Loucy (cell line): ENCODE data around the gene SSX1.
"Not testable (repeated sequence)": the region's sequence is repeated elsewhere in the genome, so short reads cannot be mapped to it uniquely, and the experiment has no call there.

Experiments used
- H2AFZ ChIP-seq: fragments of 200-600 bp; sonication (generic); 2 replicates; pipeline ENCODE4 v1.6.0; 2016; ENCODE audit warnings: antibody characterized with exemption, mild to moderate bottlenecking, low read length, moderate library complexity
- H3F3A ChIP-seq: fragments of 200-600 bp; 2 replicates; pipeline ENCODE4 v1.6.0; 2016; ENCODE audit warnings: antibody characterized with exemption, low read depth, mild to moderate bottlenecking
- H3K27me3 ChIP-seq: fragments of 200-600 bp; sonication (generic); 2 replicates; pipeline ENCODE4 v1.6.1; 2014; ENCODE audit warnings: low read length, mild to moderate bottlenecking; ENCODE audit not compliant: insufficient read depth, poor library complexity, severe bottlenecking
- H3K36me3 ChIP-seq: fragments of 200-600 bp; sonication (generic); 2 replicates; pipeline ENCODE4 v1.6.1; 2016; ENCODE audit warnings: low read length; ENCODE audit not compliant: insufficient read depth
- H3K4me1 ChIP-seq: fragments of 200-600 bp; sonication (generic); 2 replicates; pipeline ENCODE4 v1.5.1; 2014; ENCODE audit warnings: low read length, mild to moderate bottlenecking; ENCODE audit not compliant: insufficient read depth, poor library complexity, severe bottlenecking
- H3K4me2 ChIP-seq: fragments of 200-600 bp; sonication (generic); 2 replicates; pipeline ENCODE4 v1.6.0; 2014; ENCODE audit warnings: antibody characterized with exemption, low read length, low read depth, mild to moderate bottlenecking; ENCODE audit not compliant: poor library complexity, severe bottlenecking
- H3K4me3 ChIP-seq: fragments of 200-600 bp; sonication (generic); 2 replicates; pipeline ENCODE4 v1.5.1; 2014; ENCODE audit warnings: low read length, mild to moderate bottlenecking, mixed read lengths; ENCODE audit not compliant: poor library complexity, severe bottlenecking
- H3K79me2 ChIP-seq: fragments of 200-600 bp; sonication (generic); 2 replicates; pipeline ENCODE4 v1.6.1; 2014; ENCODE audit warnings: low read length; ENCODE audit not compliant: insufficient read depth
- H3K9ac ChIP-seq: fragments of 200-600 bp; sonication (generic); 2 replicates; pipeline ENCODE4 v1.6.0; 2014; ENCODE audit warnings: mild to moderate bottlenecking, low read depth, low read length, moderate library complexity; ENCODE audit not compliant: poor library complexity, severe bottlenecking
- H3K9me2 ChIP-seq: fragments of 200-600 bp; sonication (generic); replicated peaks from 2 replicates; pipeline ENCODE4 v1.6.1; 2016; ENCODE audit warnings: low read depth, low read length, mixed read lengths
- H3K9me3 ChIP-seq: fragments of 200-600 bp; sonication (generic); 2 replicates; pipeline ENCODE4 v1.6.1; 2014; ENCODE audit warnings: mild to moderate bottlenecking, antibody characterized with exemption, low read length, low read depth; ENCODE audit not compliant: insufficient read depth
- H4K20me1 ChIP-seq: fragments of 200-600 bp; sonication (generic); 2 replicates; pipeline ENCODE4 v1.6.0; 2014; ENCODE audit warnings: antibody characterized with exemption, low read length, mild to moderate bottlenecking; ENCODE audit not compliant: insufficient read depth, poor library complexity, severe bottlenecking

The SSX1 gene, protein sequence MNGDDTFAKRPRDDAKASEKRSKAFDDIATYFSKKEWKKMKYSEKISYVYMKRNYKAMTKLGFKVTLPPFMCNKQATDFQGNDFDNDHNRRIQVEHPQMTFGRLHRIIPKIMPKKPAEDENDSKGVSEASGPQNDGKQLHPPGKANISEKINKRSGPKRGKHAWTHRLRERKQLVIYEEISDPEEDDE

DNA sequence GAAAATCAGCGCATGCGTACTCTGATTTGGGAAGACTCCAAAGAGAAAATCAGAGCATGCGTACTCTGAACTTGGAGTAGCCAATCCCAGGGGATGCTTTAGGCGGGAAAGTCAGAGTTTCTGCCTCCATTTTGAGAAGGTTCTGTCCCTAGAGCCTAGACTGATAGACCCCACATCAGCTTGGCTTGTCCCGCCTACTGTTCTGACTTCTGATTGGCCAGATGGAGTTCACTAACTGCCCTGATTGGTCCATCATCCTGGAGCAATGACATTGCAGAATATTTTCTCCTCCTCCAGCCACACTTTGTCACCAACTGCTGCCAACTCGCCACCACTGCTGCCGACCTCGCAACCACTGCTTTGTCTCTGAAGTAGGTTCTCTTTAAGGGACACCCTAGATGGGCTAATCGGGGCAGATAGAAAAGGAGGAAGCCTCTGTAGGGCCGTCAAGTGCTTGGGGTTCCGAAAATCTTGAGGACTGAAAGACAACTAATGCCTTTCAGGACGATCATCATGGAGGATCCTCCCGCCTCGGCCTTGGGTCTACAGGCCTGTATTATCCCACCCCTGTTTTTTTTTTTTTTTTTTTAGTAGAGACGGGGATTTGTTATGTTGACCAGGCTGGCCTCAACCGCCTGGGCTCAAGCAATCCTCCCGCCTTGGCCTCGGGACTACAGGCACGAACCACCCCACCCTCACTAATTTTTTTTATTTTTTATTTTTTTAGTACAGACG lies at the start of gene SSX1:
TSS of gene SSX1 (plus strand) at position 331 of the 735 bp plus-strand sequence. CDS start 1,850 bp downstream, outside the sequence.
- not testable (repeated sequence) for H2AFZ ChIP-seq, H3K4me1 ChIP-seq, H3K79me2 ChIP-seq, H3K4me3 ChIP-seq, H3F3A ChIP-seq, H3K4me2 ChIP-seq, H3K9me2 ChIP-seq, H3K27me3 ChIP-seq, H3K9ac ChIP-seq, H3K9me3 ChIP-seq, H3K36me3 ChIP-seq, H4K20me1 ChIP-seq

DNA sequence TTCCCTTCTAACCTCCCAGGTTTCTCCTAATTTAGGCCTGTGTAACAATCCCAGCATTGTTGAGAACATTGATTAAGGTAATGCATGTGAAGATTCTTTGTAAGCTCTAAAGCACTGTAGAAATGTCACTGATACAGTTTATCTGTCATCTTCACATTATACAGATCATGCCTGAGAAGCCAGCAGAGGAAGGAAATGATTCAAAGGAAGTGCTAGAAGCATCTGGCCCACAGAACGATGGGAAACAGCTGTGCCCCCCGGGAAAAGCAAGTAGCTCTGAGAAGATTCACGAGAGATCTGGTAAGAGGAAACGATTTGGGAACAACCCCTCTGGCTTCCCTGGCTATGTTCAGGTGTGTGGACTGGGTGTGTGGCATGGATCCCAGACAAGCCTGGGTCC lies 40.9 kb upstream of the SSX1 start:
- H2AFZ ChIP-seq, H3K9me2 ChIP-seq, H3K9ac ChIP-seq, H3K79me2 ChIP-seq, H3K9me3 ChIP-seq, H3K4me2 ChIP-seq, H3K4me1 ChIP-seq, H3K4me3 ChIP-seq, H4K20me1 ChIP-seq, H3K27me3 ChIP-seq, H3K36me3 ChIP-seq, H3F3A ChIP-seq: not testable (repeated sequence)

DNA sequence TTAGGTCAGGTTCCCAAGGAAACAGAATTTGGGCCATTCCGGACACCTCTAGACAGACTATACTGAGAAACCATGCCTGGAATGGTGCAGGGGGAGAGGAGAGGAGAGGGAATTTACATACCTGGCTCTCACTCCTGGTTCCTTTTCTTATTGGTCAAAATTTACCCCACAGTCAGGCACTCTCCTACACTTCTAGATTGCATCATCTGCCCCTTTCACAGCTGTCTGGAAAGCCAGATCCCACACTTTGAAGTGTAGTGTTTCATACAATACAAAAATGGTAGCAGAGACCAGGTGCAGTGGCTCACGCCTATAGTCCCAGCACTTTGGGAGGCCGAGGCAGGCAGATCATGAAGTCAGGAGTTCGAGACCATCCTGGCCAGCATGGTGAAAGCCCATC lies 31.0 kb upstream of the SSX1 start:
- not testable (repeated sequence) for H3K9me2 ChIP-seq, H2AFZ ChIP-seq, H3F3A ChIP-seq, H3K4me3 ChIP-seq, H3K4me2 ChIP-seq, H3K36me3 ChIP-seq, H3K9ac ChIP-seq, H4K20me1 ChIP-seq, H3K4me1 ChIP-seq, H3K9me3 ChIP-seq, H3K27me3 ChIP-seq, H3K79me2 ChIP-seq

DNA sequence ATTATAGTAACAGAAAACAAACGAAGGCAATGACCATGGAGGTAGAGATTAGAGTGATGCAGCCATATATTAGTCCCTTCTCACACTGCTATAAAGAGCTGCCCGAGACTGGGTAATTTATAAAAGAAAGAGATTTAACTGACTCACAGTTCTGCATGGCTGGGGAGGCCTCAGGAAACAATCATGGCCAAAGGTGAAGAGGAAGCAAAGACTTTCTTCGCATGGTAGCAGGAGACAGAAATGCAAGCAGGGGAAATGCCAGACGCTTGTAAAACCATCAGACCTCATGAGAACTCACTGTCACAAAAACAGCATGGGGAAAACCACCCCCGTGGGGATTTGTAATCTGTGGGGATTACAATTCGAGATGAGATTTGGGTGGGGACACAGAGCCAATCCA lies 2.2 kb upstream of the SSX1 start:
- not testable (repeated sequence) for H3K4me1 ChIP-seq, H3K4me2 ChIP-seq

DNA sequence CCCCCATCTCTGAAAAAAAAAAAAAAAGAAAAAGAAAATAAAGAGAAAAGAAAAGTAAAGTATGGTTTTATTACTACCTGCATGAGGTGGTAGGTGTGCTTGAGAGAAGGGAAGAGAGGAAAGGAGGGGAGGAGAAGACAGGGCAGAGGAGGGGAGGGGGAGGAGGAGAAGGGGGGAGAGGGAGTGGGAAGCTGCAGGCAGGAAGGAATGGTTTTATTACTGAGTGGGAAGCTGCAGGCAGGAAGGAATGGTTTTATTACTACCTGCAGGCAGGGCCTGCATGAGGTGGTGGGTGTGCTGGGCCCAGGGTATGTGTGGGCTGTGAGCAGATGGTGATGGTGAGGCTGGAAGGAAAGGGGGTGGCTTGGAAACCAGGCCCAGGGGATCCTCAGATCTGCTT lies 19.2 kb downstream of the SSX1 start:
- H3K79me2 ChIP-seq, H3K4me3 ChIP-seq, H3F3A ChIP-seq, H2AFZ ChIP-seq, H3K9ac ChIP-seq, H3K4me2 ChIP-seq, H3K9me3 ChIP-seq, H4K20me1 ChIP-seq, H3K27me3 ChIP-seq, H3K4me1 ChIP-seq, H3K9me2 ChIP-seq, H3K36me3 ChIP-seq: not testable (repeated sequence)

More for the DNA sequence above, 2.2 kb upstream of the SSX1 start:
- not testable (repeated sequence) for H3K4me3 ChIP-seq, H3K27me3 ChIP-seq, H3F3A ChIP-seq, H3K9ac ChIP-seq, H3K36me3 ChIP-seq, H3K9me2 ChIP-seq, H4K20me1 ChIP-seq, H2AFZ ChIP-seq, H3K79me2 ChIP-seq, H3K9me3 ChIP-seq
